Suprapubic skin (tissue), 4 donors: ENCODE results near the gene NHSL2. TPM values are rescaled to one million over a fixed set of nuclear protein-coding genes. Genes with fewer than 3 reads are reported as not detected.
"Not testable (repeated sequence)": the region's sequence is repeated elsewhere in the genome, so short reads cannot be mapped to it uniquely, and the experiment has no call there.

Source experiments
- DNase-seq, 2 donors: peaks; one replicate each; pipeline ENCODE4 v3.0.0-alpha.2; 2019; ENCODE audit warnings: low spot score in 2 of 2
- H3K27ac ChIP-seq: fragments of 200-600 bp; sonication (generic); one replicate; pipeline ENCODE4 v1.5.1; 2019
- H3K27me3 ChIP-seq: fragments of 200-600 bp; sonication (generic); one replicate; pipeline ENCODE4 v1.5.1; 2019
- H3K36me3 ChIP-seq: fragments of 200-600 bp; sonication (generic); one replicate; pipeline ENCODE4 v1.5.1; 2019
- H3K4me1 ChIP-seq: fragments of 200-600 bp; sonication (generic); one replicate; pipeline ENCODE4 v1.5.1; 2019
- H3K4me3 ChIP-seq: fragments of 200-600 bp; sonication (generic); one replicate; pipeline ENCODE4 v1.5.1; 2019; ENCODE audit warnings: mild to moderate bottlenecking
- H3K9me3 ChIP-seq: fragments of 200-600 bp; sonication (generic); one replicate; pipeline ENCODE4 v1.5.1; 2019
- EP300 ChIP-seq: sonication (generic); formaldehyde crosslinking; IDR thresholded peaks from one replicate; pipeline ENCODE4 v1.6.1; 2017; ENCODE audit warnings: antibody characterized with exemption
- POLR2A ChIP-seq, 2 donors: fragments of 450-650 bp; IDR thresholded peaks; one replicate each; pipeline ENCODE4 v1.6.1; 2017; ENCODE audit warnings: antibody characterized with exemption in 2 of 2, mild to moderate bottlenecking in 2 of 2, moderate library complexity in 2 of 2
- POLR2AphosphoS5 ChIP-seq, 3 donors: sonication (generic); formaldehyde crosslinking; IDR thresholded peaks; one replicate each; pipeline ENCODE4 v1.6.1; 2017; ENCODE audit warnings: antibody characterized with exemption in 3 of 3
- WGBS: methylation state at CpG from one replicate; pipeline ENCODE4 v1.1.5; 2018; 5-methylcytosine and 5-hydroxymethylcytosine counted together
- total RNA-seq, 4 donors: library from RNA; depleted of rRNA; stranded (reverse); fragments of >200 nt; gene quantifications; one replicate each; pipeline ENCODE4 v1.1.0, GENCODE V29; 2016
- TF ChIP-seq, protein P1 (sequence below), 2 donors: fragments of 200-600 bp in 1 of 2; fragments of 450-650 bp in 1 of 2; sonication (generic) in 1 of 2; IDR thresholded peaks; one replicate each; pipeline ENCODE4 v1.5.1; 2016 to 2019; ENCODE audit warnings: antibody characterized with exemption in 2 of 2, mild to moderate bottlenecking in 1 of 2, moderate library complexity in 1 of 2

Gene NHSL2
- total RNA-seq, 4 donors from 2014 or later: 2.0 to 4.7 (median 3.0) TPM

DNA sequence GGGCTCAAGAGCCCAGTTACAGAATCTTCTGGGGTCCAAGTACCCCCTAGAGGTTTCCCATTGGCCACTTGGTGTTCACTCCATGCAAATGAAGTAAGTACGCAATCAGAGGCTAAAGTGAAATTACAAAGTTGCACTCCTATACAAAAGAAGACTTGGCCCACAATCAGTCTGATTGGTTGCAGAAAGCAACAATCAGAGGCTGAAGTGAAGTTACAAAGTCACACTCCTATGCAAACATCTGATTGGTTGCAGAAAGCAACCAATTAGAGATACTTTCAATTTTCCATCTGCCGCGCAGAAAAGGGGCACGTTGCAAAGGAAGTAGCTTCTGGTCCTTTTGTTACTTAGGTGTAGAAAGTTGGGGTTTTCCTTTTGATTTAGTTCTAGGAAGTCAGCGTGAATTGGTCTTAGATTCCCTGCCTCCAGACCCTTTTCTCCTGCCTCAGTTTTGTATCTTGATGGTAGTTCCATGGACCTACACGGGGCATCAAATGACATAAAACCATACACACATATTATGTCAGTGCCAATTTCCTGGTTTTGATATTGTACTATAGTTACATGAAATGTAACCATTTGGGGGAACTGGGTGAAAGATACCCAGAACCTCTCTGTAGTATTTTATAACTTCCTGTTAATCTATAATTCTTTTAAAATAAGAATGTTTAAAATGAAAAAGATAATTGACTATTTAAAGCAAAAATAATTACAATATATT lies 258.5 kb downstream of the NHSL2 start:
- peak overlapping the region; percentile 9 for H3K4me3 ChIP-seq
- H3K27ac ChIP-seq: no peak overlapping the region
- no peaks in the 10 kb centered on the region for H3K4me1 ChIP-seq
- H3K27me3 ChIP-seq: no peaks in the 10 kb centered on the region
- WGBS: 62% methylated on average over 6 of the region's 6 CpGs
- no peaks in the 10 kb centered on the region for H3K9me3 ChIP-seq
- no peaks in the 10 kb centered on the region for H3K36me3 ChIP-seq
- no peak for DNase-seq
- TF ChIP-seq POLR2AphosphoS5 (IDR thresholded peaks at IDR 0.05): no peak

- not testable (repeated sequence) for H3K4me1 ChIP-seq, H3K36me3 ChIP-seq, H3K9me3 ChIP-seq, H3K4me3 ChIP-seq, H3K27ac ChIP-seq, DNase-seq, H3K27me3 ChIP-seq
- 79% methylated on average over 5 of the region's 5 CpGs for WGBS
These were observed 265.6 kb downstream of the NHSL2 start for GRCh38 chrX:72176289-72176688.

GRCh38 chrX:72176981-72177380 lies 266.3 kb downstream of the NHSL2 start:
- Histone ChIP-seq H3K27me3 (no peaks in the 10 kb centered on the region), H3K4me3 (no peak overlapping the region), H3K36me3 (no peaks in the 10 kb centered on the region), H3K27ac (no peak overlapping the region), H3K9me3 (no peaks in the 10 kb centered on the region), H3K4me1 (no peaks in the 10 kb centered on the region)
- DNase-seq: no peak
- WGBS: 56% methylated on average over 2 of the region's 2 CpGs
- no peak for TF ChIP-seq POLR2AphosphoS5 (IDR thresholded peaks at IDR 0.05)
- TF ChIP-seq, protein P1, sequence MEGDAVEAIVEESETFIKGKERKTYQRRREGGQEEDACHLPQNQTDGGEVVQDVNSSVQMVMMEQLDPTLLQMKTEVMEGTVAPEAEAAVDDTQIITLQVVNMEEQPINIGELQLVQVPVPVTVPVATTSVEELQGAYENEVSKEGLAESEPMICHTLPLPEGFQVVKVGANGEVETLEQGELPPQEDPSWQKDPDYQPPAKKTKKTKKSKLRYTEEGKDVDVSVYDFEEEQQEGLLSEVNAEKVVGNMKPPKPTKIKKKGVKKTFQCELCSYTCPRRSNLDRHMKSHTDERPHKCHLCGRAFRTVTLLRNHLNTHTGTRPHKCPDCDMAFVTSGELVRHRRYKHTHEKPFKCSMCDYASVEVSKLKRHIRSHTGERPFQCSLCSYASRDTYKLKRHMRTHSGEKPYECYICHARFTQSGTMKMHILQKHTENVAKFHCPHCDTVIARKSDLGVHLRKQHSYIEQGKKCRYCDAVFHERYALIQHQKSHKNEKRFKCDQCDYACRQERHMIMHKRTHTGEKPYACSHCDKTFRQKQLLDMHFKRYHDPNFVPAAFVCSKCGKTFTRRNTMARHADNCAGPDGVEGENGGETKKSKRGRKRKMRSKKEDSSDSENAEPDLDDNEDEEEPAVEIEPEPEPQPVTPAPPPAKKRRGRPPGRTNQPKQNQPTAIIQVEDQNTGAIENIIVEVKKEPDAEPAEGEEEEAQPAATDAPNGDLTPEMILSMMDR (IDR thresholded peaks at IDR 0.05): no peak
- TF ChIP-seq EP300: no peak
- no peak for TF ChIP-seq POLR2A (IDR thresholded peaks at IDR 0.05)

- Histone ChIP-seq H3K27me3 (no peaks in the 10 kb centered on the region), H3K4me3 (peak overlapping the region; percentile 65), H3K36me3 (no peaks in the 10 kb centered on the region), H3K4me1 (peaks cover 8% of the 10 kb centered on the region), H3K27ac (peak overlapping the region; percentile 85), H3K9me3 (no peaks in the 10 kb centered on the region)
- TF ChIP-seq POLR2A (IDR thresholded peaks at IDR 0.05): no peak
- no peak for TF ChIP-seq EP300
- TF ChIP-seq, protein P1 (IDR thresholded peaks at IDR 0.05): no peak
- TF ChIP-seq POLR2AphosphoS5 (IDR thresholded peaks at IDR 0.05): no peak
- 50% methylated on average over 1 of the region's 1 CpG for WGBS
- DNase-seq: no peak
These were observed 269.9 kb downstream of the NHSL2 start for GRCh38 chrX:72180539-72180938.

DNA sequence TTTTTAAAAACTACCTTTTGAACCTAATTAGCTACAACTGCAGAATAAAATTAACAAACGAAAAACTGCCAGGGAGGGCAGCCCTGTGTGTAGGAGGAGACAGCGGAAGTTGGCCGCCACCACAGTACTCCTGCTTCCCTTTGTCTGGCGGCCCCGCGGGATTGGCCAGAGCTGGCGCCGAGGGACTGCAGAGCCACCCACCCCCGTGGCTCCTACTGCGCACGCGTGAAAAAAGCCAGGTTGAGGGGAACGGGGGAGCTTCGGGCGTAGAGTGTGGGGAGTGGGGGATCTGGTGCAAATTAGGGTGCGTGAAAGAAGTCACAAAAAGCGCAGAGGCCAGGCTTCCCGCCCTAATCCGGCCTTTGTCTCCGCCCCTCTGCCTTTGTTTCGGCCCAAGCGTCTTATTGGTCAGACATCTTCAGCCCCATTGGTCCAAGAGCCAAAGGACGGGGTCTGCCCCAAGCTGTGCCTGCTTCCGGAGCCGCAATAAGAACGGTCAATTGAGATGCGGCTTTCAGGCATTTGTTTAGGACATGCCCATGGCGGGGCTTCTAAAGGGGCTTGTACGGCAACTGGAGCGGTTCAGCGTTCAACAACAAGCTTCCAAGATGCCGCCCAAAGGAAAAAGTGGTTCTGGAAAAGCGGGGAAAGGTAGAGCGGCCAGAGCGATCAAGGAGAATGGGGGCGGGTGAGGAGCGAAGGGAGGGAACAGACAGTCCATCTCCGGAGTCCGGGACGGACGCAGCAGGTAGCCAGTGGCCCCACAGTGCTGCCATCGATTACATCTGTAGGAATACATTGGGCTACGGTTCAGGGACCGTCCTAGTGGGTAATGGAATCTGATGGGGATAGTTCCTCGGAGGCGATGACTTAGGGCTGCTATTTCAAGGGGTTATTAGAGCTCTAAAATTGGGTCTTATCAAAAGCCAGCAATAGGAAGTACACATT lies 270.8 kb downstream of the NHSL2 start, which contains the start of gene PIN4:
PIN4 (plus strand) TSS at position 580 of the 948 bp plus-strand sequence; CDS start at position 609, 29 bp downstream.
- Histone ChIP-seq H3K4me1 (peaks cover 8% of the 10 kb centered on the region), H3K4me3 (peak within 1 kb of the TSS; percentile 65), H3K27me3 (no peaks in the 10 kb centered on the region), H3K9me3 (no peaks in the 10 kb centered on the region), H3K27ac (peak within 1 kb of the TSS; percentile 85), H3K36me3 (no peaks in the 10 kb centered on the region)
- TF ChIP-seq, protein P1 (IDR thresholded peaks at IDR 0.05): no peak
- TF ChIP-seq POLR2A (IDR thresholded peaks at IDR 0.05) (no peak), EP300 (no peak), POLR2AphosphoS5 (IDR thresholded peaks at IDR 0.05) (no peak)
- DNase-seq: peak; percentile 91
- WGBS: 24% methylated on average over 46 of the region's 46 CpGs

DNA sequence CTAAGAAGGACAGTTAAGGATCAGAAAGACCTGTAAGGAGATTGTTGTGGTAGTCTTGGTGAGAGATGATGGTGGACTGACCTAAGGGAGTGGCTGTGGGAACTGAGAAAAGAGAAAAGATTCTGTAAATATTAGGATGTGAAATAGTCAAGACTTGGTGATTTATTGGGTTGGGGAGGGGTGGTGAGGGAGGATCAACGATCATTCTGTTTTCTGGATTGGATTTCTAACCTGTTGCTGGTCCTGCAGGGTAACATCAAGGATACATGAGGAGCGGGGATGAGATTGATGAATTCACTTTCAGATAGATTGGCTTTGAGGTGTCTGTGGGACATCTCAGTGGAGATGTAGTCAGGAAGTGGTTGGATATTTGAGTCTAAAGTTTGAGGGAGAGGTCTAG lies 272.3 kb downstream of the NHSL2 start:
- Histone ChIP-seq H3K36me3 (peaks cover 8% of the 10 kb centered on the region), H3K27ac (no peak overlapping the region), H3K4me1 (peaks cover 8% of the 10 kb centered on the region), H3K27me3 (no peaks in the 10 kb centered on the region), H3K9me3 (no peaks in the 10 kb centered on the region), H3K4me3 (peak overlapping the region; percentile 65)
- TF ChIP-seq POLR2AphosphoS5 (IDR thresholded peaks at IDR 0.05): no peak
- no peak for TF ChIP-seq POLR2A (IDR thresholded peaks at IDR 0.05)
- TF ChIP-seq EP300: no peak
- TF ChIP-seq, protein P1 (IDR thresholded peaks at IDR 0.05): no peak
- no peak for DNase-seq
- 87% methylated on average over 2 of the region's 2 CpGs for whole genome bisulfite sequencing
